ENCODE measurements around the gene KIAA1328.

DNA sequence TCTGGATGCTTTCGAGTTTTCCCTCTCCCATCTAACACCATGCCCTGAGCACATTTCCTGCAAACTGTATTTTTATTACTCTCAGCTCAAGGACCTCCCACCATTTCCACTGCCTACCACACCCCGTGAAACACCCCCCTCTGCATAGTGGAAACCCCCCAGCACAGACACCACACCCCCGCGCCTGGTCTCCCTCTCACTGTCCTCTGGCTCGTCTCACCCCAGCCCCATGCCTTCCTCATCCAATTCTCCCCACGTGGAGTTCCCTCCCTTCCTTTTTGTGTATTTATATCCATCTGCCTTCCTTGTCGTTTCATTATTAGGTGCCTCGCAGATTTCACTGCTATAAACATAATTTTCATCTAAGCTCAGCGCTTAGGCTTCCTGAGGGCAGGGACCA is 429.2 kb downstream of the KIAA1328 start:
- TF ChIP-seq, protein P1, sequence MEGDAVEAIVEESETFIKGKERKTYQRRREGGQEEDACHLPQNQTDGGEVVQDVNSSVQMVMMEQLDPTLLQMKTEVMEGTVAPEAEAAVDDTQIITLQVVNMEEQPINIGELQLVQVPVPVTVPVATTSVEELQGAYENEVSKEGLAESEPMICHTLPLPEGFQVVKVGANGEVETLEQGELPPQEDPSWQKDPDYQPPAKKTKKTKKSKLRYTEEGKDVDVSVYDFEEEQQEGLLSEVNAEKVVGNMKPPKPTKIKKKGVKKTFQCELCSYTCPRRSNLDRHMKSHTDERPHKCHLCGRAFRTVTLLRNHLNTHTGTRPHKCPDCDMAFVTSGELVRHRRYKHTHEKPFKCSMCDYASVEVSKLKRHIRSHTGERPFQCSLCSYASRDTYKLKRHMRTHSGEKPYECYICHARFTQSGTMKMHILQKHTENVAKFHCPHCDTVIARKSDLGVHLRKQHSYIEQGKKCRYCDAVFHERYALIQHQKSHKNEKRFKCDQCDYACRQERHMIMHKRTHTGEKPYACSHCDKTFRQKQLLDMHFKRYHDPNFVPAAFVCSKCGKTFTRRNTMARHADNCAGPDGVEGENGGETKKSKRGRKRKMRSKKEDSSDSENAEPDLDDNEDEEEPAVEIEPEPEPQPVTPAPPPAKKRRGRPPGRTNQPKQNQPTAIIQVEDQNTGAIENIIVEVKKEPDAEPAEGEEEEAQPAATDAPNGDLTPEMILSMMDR (IDR thresholded peaks at IDR 0.05): no peak
- TF ChIP-seq POLR2A (IDR thresholded peaks at IDR 0.05): no peak
- TF ChIP-seq EP300 (IDR thresholded peaks at IDR 0.05): no peak
- no peak for TF ChIP-seq POLR2AphosphoS5 (IDR thresholded peaks at IDR 0.05)
